Keratinocyte (primary cell): ENCODE results near the gene POLE4. TPM values are rescaled to one million over a fixed set of nuclear protein-coding genes. Genes with fewer than 3 reads are reported as not detected.

Source experiments
- DNase-seq: peaks from one replicate; pipeline ENCODE4 v3.0.0-alpha.2; 2011; ENCODE audit warnings: low read depth, missing footprints, low spot score
- FAIRE-seq: peaks from 2 replicates; lab custom pipeline; 2011; peaks lifted over from hg19 to GRCh38; lab: Jason Lieb, UNC
- H2AFZ ChIP-seq: 2 replicates; pipeline ENCODE4 v1.6.0; 2012; ENCODE audit warnings: low read length, control low read depth, inconsistent platforms; ENCODE audit not compliant: control insufficient read depth
- H3K27ac ChIP-seq: 2 replicates; pipeline ENCODE4 v1.5.1; 2011; ENCODE audit warnings: low read length; ENCODE audit not compliant: control insufficient read depth, insufficient read depth
- H3K27me3 ChIP-seq: 3 replicates; pipeline ENCODE4 v1.6.0; 2011; ENCODE audit warnings: low read length; ENCODE audit not compliant: control insufficient read depth, insufficient read depth; ENCODE audit errors: extremely low read depth
- H3K36me3 ChIP-seq, 2 experiments: 2 replicates in 1 of 2; 3 replicates in 1 of 2; pipeline ENCODE4 v1.5.1; 2011; ENCODE audit warnings: low read length in 2 of 2, mild to moderate bottlenecking in 1 of 2; ENCODE audit not compliant: control insufficient read depth in 2 of 2, insufficient read depth in 2 of 2; ENCODE audit errors: extremely low read depth in 1 of 2
- H3K4me1 ChIP-seq: 3 replicates; pipeline ENCODE4 v1.5.1; 2011; ENCODE audit warnings: low read length; ENCODE audit not compliant: control insufficient read depth, insufficient read depth; ENCODE audit errors: extremely low read depth
- H3K4me2 ChIP-seq: 3 replicates; pipeline ENCODE4 v1.6.0; 2011; ENCODE audit warnings: low read depth, low read length; ENCODE audit not compliant: control insufficient read depth, insufficient read depth; ENCODE audit errors: extremely low read depth
- H3K4me3 ChIP-seq, 3 experiments: fragments of 200-600 bp in 1 of 3; sonication (generic) in 1 of 3; 2 replicates in 2 of 3; 3 replicates in 1 of 3; pipeline ENCODE4 v1.5.1; 2011 to 2016; ENCODE audit warnings: low read length in 3 of 3, mild to moderate bottlenecking in 3 of 3, control low read depth in 2 of 3, inconsistent platforms in 1 of 3, low read depth in 1 of 3, mixed read lengths in 1 of 3, mixed run types in 1 of 3, moderate library complexity in 1 of 3; ENCODE audit not compliant: control insufficient read depth in 2 of 3, insufficient read depth in 2 of 3; ENCODE audit errors: extremely low read depth in 1 of 3
- H3K79me2 ChIP-seq: 2 replicates; pipeline ENCODE4 v1.6.0; 2012; ENCODE audit warnings: low read length; ENCODE audit not compliant: control insufficient read depth, insufficient read depth
- H3K9ac ChIP-seq: 3 replicates; pipeline ENCODE4 v1.6.0; 2011; ENCODE audit warnings: low read length; ENCODE audit not compliant: control insufficient read depth, insufficient read depth; ENCODE audit errors: extremely low read depth
- H3K9me1 ChIP-seq: 3 replicates; pipeline ENCODE4 v1.6.0; 2011; ENCODE audit warnings: low read length; ENCODE audit not compliant: control insufficient read depth, insufficient read depth; ENCODE audit errors: extremely low read depth
- H3K9me3 ChIP-seq: 2 replicates; pipeline ENCODE4 v1.5.1; 2012; ENCODE audit warnings: low read depth, low read length; ENCODE audit not compliant: control insufficient read depth
- H4K20me1 ChIP-seq: 3 replicates; pipeline ENCODE4 v1.6.0; 2011; ENCODE audit warnings: low read length; ENCODE audit not compliant: control insufficient read depth, insufficient read depth; ENCODE audit errors: extremely low read depth
- EZH2 ChIP-seq: IDR thresholded peaks from one replicate; pipeline ENCODE4 v1.6.1; 2012; ENCODE audit warnings: inconsistent platforms, mild to moderate bottlenecking, low read length, moderate library complexity
- dilution Hi-C: fragments of 300-500 bp; cut with MboI; formaldehyde crosslinking; loops from one replicate; pipeline ENCODE4 v1.7.0; 2020; ENCODE audit warnings: low sequenced_read_pairs; ENCODE audit not compliant: extremely low pct_ligation_motif_present
- polyA plus RNA-seq, 5 experiments: library from polyadenylated mRNA; depleted of rRNA in 3 of 5; stranded (reverse) in 3 of 5; stranded (forward) in 1 of 5; unstranded in 1 of 5; fragments of >200 nt; gene quantifications; 1 replicate in 1 of 5; 2 replicates in 3 of 5; 3 replicates in 1 of 5; pipeline versions ENCODE4 v1.2.1 to v1.2.3, GENCODE V29; 2011 to 2012; ENCODE audit warnings: missing spikeins in 2 of 5, low read depth in 1 of 5, low replicate concordance in 1 of 5
- TF ChIP-seq, protein P1 (sequence below), 3 experiments: IDR thresholded peaks in 1 of 3; conservative IDR thresholded peaks in 1 of 3; optimal IDR thresholded peaks in 1 of 3; 2 replicates in 2 of 3; 3 replicates in 1 of 3; pipeline versions ENCODE3 to v1.5.1; 2011; ENCODE audit warnings: low read length in 3 of 3, mild to moderate bottlenecking in 3 of 3, moderate library complexity in 2 of 3, control low read depth in 1 of 3, inconsistent platforms in 1 of 3; ENCODE audit not compliant: insufficient read depth in 2 of 3; ENCODE audit errors: extremely low read depth in 1 of 3

Gene POLE4
- polyA plus RNA-seq, 1 donor (not counting 4 experiments of a cell fraction or from before 2014, with no cell fraction given) = 66.4 TPM

DNA sequence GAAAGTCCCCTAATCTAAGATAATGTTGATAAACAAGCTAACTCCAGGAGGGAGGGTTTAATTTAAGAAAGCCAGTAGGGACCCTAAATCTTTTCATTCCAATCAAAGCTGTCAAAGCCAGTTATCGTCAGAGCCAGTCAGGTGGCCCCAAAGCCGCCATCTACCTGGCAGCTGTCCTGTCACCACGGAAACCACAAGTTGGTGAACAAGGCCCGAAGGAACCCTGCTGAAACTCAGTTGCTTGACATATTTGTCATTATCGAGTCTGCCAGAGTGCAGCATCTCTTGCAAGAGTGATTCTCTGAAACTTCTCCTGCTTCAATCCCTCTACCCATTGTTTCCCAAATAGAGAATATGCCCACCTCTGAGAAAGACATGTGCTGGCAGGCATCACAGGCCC, 30.8 kb upstream of the POLE4 start:
- DNase-seq (no peak), FAIRE-seq (no peak)
- no peak overlapping the region for H3K4me2 ChIP-seq
- no peaks in the 10 kb centered on the region for H3K9me3 ChIP-seq
- H3K79me2 ChIP-seq = no peaks in the 10 kb centered on the region
- H2AFZ ChIP-seq = no peak overlapping the region
- H3K9me1 ChIP-seq = no peaks in the 10 kb centered on the region
- no peaks in the 10 kb centered on the region for H4K20me1 ChIP-seq
- no peak overlapping the region for H3K9ac ChIP-seq
- no peak overlapping the region for H3K4me3 ChIP-seq
- dilution Hi-C loops = no loop called here
- TF ChIP-seq EZH2 = no peak
- TF ChIP-seq, protein P1, sequence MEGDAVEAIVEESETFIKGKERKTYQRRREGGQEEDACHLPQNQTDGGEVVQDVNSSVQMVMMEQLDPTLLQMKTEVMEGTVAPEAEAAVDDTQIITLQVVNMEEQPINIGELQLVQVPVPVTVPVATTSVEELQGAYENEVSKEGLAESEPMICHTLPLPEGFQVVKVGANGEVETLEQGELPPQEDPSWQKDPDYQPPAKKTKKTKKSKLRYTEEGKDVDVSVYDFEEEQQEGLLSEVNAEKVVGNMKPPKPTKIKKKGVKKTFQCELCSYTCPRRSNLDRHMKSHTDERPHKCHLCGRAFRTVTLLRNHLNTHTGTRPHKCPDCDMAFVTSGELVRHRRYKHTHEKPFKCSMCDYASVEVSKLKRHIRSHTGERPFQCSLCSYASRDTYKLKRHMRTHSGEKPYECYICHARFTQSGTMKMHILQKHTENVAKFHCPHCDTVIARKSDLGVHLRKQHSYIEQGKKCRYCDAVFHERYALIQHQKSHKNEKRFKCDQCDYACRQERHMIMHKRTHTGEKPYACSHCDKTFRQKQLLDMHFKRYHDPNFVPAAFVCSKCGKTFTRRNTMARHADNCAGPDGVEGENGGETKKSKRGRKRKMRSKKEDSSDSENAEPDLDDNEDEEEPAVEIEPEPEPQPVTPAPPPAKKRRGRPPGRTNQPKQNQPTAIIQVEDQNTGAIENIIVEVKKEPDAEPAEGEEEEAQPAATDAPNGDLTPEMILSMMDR (optimal IDR thresholded peaks at IDR 0.05 in 1 of 3, IDR thresholded peaks at IDR 0.05 in 1 of 3, conservative IDR thresholded peaks at IDR 0.05 in 1 of 3; ENCODE audit: extremely low read depth in 1 of 3, insufficient read depth in 2 of 3, low read length in 3 of 3) = no peak
- no peaks in the 10 kb centered on the region for H3K4me1 ChIP-seq
- H3K27ac ChIP-seq = no peak overlapping the region
- no peaks in the 10 kb centered on the region for H3K36me3 ChIP-seq
- no peaks in the 10 kb centered on the region for H3K27me3 ChIP-seq

DNA sequence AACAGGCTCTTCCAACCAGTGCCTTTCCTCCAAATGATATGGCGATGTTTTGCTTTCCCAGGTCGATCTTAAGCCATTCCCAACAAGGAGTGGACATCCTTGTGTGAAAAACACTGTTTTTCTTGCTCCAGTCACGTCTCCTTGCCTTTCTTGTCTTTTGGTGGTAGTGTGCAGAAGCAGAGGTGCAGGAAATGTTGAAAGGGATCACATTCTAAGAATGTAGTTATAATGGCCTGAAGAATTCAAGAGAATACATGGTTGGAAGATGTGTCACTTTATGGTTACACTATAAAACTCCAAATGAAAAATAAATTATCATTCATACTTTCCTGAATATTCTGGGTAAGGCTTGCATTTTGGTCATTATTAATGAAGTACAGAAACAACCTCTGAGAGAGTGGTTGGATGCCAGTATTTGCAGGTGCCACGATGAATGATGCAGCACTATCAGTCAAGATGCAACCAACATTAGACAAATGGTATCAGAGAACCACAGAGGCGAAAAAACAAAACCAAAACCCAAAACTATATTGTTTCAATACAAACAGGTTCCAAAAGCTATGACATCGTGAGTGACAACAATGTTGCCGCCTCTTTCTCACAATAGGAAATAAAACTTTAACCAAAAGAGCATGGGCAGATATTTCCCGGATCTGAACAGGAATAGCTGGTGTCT, 27.5 kb upstream of the POLE4 start:
- Histone ChIP-seq H3K9ac (no peak overlapping the region), H3K79me2 (no peaks in the 10 kb centered on the region), H3K4me2 (no peak overlapping the region), H3K36me3 (no peaks in the 10 kb centered on the region), H4K20me1 (no peaks in the 10 kb centered on the region), H3K4me1 (peaks cover 6% of the 10 kb centered on the region), H3K27me3 (no peaks in the 10 kb centered on the region), H3K9me3 (no peaks in the 10 kb centered on the region), H3K9me1 (no peaks in the 10 kb centered on the region), H2AFZ (no peak overlapping the region), H3K4me3 (no peak overlapping the region), H3K27ac (no peak overlapping the region)
- no peak for DNase-seq
- TF ChIP-seq, protein P1 (optimal IDR thresholded peaks at IDR 0.05 in 1 of 3, IDR thresholded peaks at IDR 0.05 in 1 of 3, conservative IDR thresholded peaks at IDR 0.05 in 1 of 3; ENCODE audit: extremely low read depth in 1 of 3, insufficient read depth in 2 of 3, low read length in 3 of 3) = no peak
- TF ChIP-seq EZH2 = no peak
- dilution Hi-C loops = no loop called here
- FAIRE-seq = no peak
